ENCODE results near the gene RFX4. TPM values are rescaled to one million over a fixed set of nuclear protein-coding genes. Genes with fewer than 3 reads are reported as not detected.

RFX4 gene
- total and polyA plus RNA-seq, 8 donors, result 0.05 to 0.51 (median 0.12) TPM; not detected in 1

DNA sequence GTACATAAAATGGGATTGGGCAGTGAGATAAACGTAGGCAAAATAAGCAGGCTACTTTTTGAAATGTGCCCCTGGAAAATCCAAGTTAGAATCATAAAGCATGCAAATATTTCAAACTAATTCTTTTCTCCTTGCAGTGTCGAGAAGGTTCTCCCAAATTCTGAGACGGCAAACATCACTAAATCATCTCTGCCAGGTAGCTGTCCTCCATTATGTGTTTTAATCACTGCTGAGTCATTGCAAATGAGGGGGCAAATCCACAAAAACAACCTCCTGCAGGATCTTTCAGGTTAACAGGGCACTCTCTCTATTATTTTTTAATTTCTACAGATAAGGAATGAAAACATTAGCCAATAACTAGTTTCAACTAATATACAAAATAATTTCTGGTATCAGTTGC, 128.5 kb downstream of the RFX4 start:
- no peak for ATAC-seq
- intact Hi-C loops (cut with DNase I), result no loop called here
- TF ChIP-seq, protein P1, sequence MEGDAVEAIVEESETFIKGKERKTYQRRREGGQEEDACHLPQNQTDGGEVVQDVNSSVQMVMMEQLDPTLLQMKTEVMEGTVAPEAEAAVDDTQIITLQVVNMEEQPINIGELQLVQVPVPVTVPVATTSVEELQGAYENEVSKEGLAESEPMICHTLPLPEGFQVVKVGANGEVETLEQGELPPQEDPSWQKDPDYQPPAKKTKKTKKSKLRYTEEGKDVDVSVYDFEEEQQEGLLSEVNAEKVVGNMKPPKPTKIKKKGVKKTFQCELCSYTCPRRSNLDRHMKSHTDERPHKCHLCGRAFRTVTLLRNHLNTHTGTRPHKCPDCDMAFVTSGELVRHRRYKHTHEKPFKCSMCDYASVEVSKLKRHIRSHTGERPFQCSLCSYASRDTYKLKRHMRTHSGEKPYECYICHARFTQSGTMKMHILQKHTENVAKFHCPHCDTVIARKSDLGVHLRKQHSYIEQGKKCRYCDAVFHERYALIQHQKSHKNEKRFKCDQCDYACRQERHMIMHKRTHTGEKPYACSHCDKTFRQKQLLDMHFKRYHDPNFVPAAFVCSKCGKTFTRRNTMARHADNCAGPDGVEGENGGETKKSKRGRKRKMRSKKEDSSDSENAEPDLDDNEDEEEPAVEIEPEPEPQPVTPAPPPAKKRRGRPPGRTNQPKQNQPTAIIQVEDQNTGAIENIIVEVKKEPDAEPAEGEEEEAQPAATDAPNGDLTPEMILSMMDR (IDR thresholded peaks at IDR 0.05), result no peak

DNA sequence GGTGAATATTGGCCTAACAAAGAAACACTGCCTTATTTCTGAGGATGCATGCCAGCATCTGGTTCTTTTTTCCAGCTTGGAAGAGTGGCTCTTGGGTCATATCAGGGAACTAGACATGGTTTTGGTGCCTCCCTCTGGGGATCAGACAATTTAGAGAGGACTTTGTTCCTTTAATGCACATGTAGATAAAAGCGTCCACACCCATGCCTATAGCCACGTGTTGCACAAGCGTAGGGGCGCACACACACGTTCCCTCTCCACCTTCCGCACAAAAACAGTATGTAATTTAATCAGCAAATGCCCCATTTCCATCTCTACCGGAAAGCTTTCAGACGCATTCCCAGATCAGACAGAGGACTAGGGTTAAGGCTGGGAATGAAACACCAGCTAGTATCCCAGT, 130.0 kb downstream of the RFX4 start:
- H3K36me3 ChIP-seq, result no peaks in the 10 kb centered on the region
- ATAC-seq, result no peak
- no peaks in the 10 kb centered on the region for H3K4me1 ChIP-seq
- no peak overlapping the region for H3K4me3 ChIP-seq
- TF ChIP-seq, protein P1 (IDR thresholded peaks at IDR 0.05), result no peak
- no peaks in the 10 kb centered on the region for H3K27me3 ChIP-seq
- no peak for FAIRE-seq
- no peak for DNase-seq
- no peak overlapping the region for H3K27ac ChIP-seq
- H3K9me3 ChIP-seq, result no peaks in the 10 kb centered on the region
- 83 to 89% methylated on average over 8 of the region's 8 CpGs for WGBS, 2 donors
- intact Hi-C loops (cut with DNase I), result no loop called here

More for the DNA sequence above, 128.5 kb downstream of the RFX4 start:
- Histone ChIP-seq H3K27me3 (no peaks in the 10 kb centered on the region), H3K4me3 (no peak overlapping the region), H3K27ac (no peak overlapping the region), H3K9me3 (no peaks in the 10 kb centered on the region), H3K4me1 (no peaks in the 10 kb centered on the region), H3K36me3 (no peaks in the 10 kb centered on the region)
- DNase-seq (no peak), FAIRE-seq (no peak)
- WGBS, 2 donors, result 37 to 42% methylated on average over 3 of the region's 3 CpGs

DNA sequence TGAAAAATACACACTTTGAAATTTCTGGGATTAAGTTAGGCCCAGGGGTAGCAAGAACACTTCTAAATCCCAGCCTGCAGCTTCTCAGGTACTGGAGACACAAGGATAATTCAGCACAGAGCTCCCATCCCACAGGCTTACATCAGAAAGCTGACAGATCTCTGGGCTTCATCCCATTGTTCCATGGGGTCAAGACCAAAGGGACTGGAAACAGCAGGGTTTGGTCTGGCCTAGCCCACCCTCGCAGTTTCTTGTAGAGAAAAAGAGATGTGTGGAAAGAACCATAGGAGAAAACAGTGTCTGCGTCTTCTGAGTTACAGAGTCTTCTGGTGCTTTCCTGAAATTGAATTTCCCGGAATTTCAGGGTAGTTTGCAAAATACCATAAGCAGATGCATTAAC, 132.1 kb downstream of the RFX4 start:
- no peak for DNase-seq
- FAIRE-seq, result no peak
- H3K4me1 ChIP-seq, result no peaks in the 10 kb centered on the region
- WGBS, 2 donors, result 79 to 87% methylated on average over 3 of the region's 3 CpGs
- H3K27me3 ChIP-seq, result no peaks in the 10 kb centered on the region
- H3K4me3 ChIP-seq, result no peak overlapping the region
- intact Hi-C loops (cut with DNase I), result no loop called here
- no peak for ATAC-seq
- no peak overlapping the region for H3K27ac ChIP-seq
- H3K36me3 ChIP-seq, result no peaks in the 10 kb centered on the region
- TF ChIP-seq, protein P1 (IDR thresholded peaks at IDR 0.05), result no peak
- H3K9me3 ChIP-seq, result no peaks in the 10 kb centered on the region

DNA sequence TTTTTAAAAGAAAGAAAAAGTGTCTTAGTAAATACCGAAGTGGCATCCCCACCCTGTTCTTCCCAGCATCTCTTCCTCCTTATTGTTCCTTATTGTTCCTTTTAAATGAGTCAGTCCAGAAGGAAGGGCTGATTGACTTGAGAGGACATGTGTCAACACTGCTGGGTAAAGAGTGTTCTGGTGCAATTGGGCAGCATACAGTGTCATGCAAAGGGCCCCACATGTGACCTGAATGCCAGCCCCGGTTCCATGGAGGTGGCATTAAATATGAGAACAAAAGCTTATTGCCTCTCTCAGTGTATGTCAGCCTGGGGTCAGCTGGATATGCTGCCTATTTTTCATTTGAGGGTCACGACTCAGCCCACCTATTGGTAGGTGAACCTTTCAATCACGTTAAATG, 132.8 kb downstream of the RFX4 start:
- no peaks in the 10 kb centered on the region for H3K9me3 ChIP-seq
- no peak overlapping the region for H3K27ac ChIP-seq
- no peaks in the 10 kb centered on the region for H3K27me3 ChIP-seq
- 66 to 78% methylated on average over 4 of the region's 4 CpGs for WGBS, 2 donors
- TF ChIP-seq, protein P1 (IDR thresholded peaks at IDR 0.05), result no peak
- H3K4me3 ChIP-seq, result no peak overlapping the region
- FAIRE-seq, result no peak
- no peak for ATAC-seq
- DNase-seq, result no peak
- intact Hi-C loops (cut with DNase I), result no loop called here
- no peaks in the 10 kb centered on the region for H3K36me3 ChIP-seq
- no peaks in the 10 kb centered on the region for H3K4me1 ChIP-seq

DNA sequence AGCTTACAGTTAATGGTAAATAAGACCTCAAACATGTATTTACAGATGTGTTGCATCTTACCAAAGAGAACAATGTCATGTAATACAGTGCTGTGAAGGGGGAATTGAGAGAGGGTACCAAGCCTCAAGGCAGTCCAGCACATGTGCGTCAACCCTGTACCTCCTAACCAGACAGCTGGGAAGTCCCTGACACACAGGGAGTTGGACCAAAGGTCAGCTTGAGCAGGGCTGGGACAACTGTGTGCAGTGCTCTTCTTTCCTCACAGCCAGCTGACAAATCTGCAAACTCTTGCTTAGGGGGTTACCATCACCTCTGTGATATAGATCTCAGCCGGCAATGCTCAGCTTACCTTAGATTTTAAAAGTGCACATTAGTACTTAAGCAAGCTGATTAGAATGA, 134.9 kb downstream of the RFX4 start:
- Histone ChIP-seq H3K9me3 (no peaks in the 10 kb centered on the region), H3K27me3 (no peaks in the 10 kb centered on the region), H3K4me1 (no peaks in the 10 kb centered on the region), H3K4me3 (no peak overlapping the region), H3K27ac (no peak overlapping the region), H3K36me3 (no peaks in the 10 kb centered on the region)
- DNase-seq (no peak), FAIRE-seq (no peak), ATAC-seq (no peak)
- TF ChIP-seq, protein P1 (IDR thresholded peaks at IDR 0.05), result no peak
- 57 to 90% methylated on average over 2 of the region's 2 CpGs for WGBS, 2 donors
- intact Hi-C loops (cut with DNase I), result no loop called here

Measured in pancreas (tissue), 10 donors.